SK-N-MC (cell line): ENCODE results near the gene EOGT.

Experiments
- DNase-seq: peaks from one replicate; pipeline ENCODE4 v3.0.0-alpha.2; 2011; ENCODE audit warnings: low read depth, low spot score
- H3K27ac ChIP-seq: fragments of 200-600 bp; sonication (generic); 2 replicates; pipeline ENCODE4 v1.5.1; 2016; ENCODE audit warnings: mixed run types
- H3K36me3 ChIP-seq: fragments of 200-600 bp; sonication (generic); 2 replicates; pipeline ENCODE4 v1.6.1; 2017; ENCODE audit warnings: antibody characterized with exemption, low read length, mixed read lengths; ENCODE audit not compliant: insufficient read depth
- H3K4me3 ChIP-seq: fragments of 200-600 bp; sonication (generic); 2 replicates; pipeline ENCODE4 v1.5.1; 2016
- H3K9ac ChIP-seq: fragments of 200-600 bp; sonication (generic); 2 replicates; pipeline ENCODE4 v1.8.0; 2017; ENCODE audit warnings: mixed run types, mixed read lengths; ENCODE audit not compliant: insufficient read length
- H3K9me3 ChIP-seq: fragments of 200-600 bp; sonication (generic); 2 replicates; pipeline ENCODE4 v1.6.1; 2017; ENCODE audit warnings: low read depth, mild to moderate bottlenecking, antibody characterized with exemption, low read length, moderate library complexity, mixed read lengths
- EZH2 ChIP-seq: fragments of 200-600 bp; sonication (generic); IDR thresholded peaks from one replicate; pipeline ENCODE4 v1.6.1; 2017; ENCODE audit warnings: antibody characterized with exemption
- FOXP2 ChIP-seq: optimal IDR thresholded peaks from 2 replicates; pipeline ENCODE3; 2011; ENCODE audit warnings: mild to moderate bottlenecking, moderate library complexity; ENCODE audit not compliant: insufficient read depth; ENCODE audit errors: extremely low read length, control extremely low read depth
- POLR2AphosphoS5 ChIP-seq: IDR thresholded peaks from 2 replicates; pipeline ENCODE4 v1.6.1; 2012; ENCODE audit warnings: mild to moderate bottlenecking, low read depth, low read length, borderline replicate concordance

The EOGT gene

DNA sequence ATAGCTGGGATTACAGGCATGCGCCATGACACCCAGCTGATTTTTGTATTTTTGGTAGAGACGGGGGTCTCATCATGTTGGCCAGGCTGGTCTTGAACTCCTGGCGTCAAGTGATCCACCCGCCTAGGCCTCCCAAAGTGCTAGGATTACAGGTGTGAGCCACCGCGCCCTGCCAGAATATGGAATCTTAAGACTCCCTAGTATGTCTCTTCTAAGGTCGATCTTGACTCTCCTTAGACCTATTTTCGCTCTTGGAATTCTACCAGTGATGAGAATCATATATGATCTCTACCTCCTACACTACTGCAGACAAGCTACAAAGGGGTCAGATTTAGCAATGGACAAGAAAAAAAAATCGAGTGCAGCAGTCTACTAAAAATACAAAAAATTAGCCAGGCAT lies 19.3 kb upstream of the EOGT start:
- DNase-seq = no peak
- Histone ChIP-seq H3K27ac (no peak overlapping the region), H3K4me3 (no peak overlapping the region), H3K9ac (no peak overlapping the region), H3K9me3 (no peaks in the 10 kb centered on the region), H3K36me3 (peaks cover 14% of the 10 kb centered on the region; the same call in 1 of the 2 replicates)
- TF ChIP-seq POLR2AphosphoS5 = no peak
- TF ChIP-seq EZH2 = no peak
- TF ChIP-seq FOXP2 = no peak

DNA sequence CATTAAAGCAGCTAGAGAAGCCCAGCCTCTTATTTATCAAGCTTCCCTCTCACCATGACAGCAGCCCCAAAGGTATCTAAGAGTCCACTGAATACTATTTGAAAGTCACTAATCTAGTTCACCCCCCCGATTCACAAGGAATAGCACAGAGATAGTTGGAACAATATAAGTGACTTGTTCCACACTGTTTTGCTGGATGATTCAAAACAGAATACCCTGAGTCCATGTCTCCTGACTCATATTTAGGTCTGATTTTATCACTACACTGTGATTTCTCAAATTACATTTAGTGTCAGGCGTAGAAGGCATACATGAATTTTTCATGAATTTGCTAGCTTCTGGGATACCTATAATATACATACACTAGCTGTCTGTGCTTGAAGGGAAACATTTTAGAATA lies 18.7 kb upstream of the EOGT start:
- H3K27ac ChIP-seq = no peak overlapping the region
- H3K36me3 ChIP-seq = peaks cover 14% of the 10 kb centered on the region; the same call in 1 of the 2 replicates
- no peaks in the 10 kb centered on the region for H3K9me3 ChIP-seq
- DNase-seq = no peak
- no peak for TF ChIP-seq EZH2
- no peak for TF ChIP-seq FOXP2
- no peak for TF ChIP-seq POLR2AphosphoS5
- H3K9ac ChIP-seq = no peak overlapping the region
- no peak overlapping the region for H3K4me3 ChIP-seq

DNA sequence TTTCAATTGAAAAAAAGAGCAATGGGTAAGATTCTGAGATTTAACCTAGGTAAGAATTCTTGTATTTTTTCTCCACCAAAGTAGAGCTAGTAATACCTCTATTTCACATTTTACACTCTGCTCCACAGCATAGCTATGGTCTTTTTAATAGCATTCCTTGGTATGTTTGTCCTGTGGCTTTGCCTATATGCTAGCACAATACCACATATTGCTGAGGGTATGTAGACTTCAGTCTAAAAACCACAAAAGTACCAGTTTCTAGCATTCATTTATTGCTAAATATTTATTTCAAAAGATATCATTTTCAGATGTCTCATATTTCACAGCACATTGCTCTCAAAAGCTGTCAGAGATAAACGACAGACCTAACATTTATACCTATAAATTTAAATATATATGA lies 18.2 kb upstream of the EOGT start:
- TF ChIP-seq EZH2 = no peak
- no peak for TF ChIP-seq POLR2AphosphoS5
- no peak for TF ChIP-seq FOXP2
- no peak overlapping the region for H3K27ac ChIP-seq
- H3K36me3 ChIP-seq = peaks cover 14% of the 10 kb centered on the region; the same call in 1 of the 2 replicates

DNA sequence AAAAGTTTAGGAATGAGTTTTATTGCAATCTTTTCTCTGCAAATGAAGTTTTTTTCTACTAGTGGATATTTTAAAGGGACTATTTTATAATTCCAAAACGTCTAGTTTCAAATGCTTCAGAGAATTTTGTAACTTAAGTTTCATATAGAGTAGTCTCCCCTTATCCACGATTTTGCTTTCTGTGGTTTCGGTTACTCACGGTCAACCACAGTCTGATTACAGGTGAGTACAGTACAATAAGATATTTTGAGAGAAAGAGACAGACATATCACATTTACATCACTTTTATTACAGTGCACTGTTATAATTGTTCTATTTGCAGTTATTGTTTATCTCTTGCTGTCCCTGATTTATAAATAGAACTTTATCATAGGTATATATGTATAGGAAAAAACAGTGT lies 7.4 kb upstream of the EOGT start:
- H3K9me3 ChIP-seq = no peaks in the 10 kb centered on the region
- H3K4me3 ChIP-seq = no peak overlapping the region
- no peaks in the 10 kb centered on the region; the same call in 1 of the 2 replicates for H3K36me3 ChIP-seq
- H3K27ac ChIP-seq = no peak overlapping the region
- H3K9ac ChIP-seq = no peak overlapping the region
- TF ChIP-seq FOXP2 (no peak), POLR2AphosphoS5 (no peak), EZH2 (no peak)
- no peak for DNase-seq

More for the DNA sequence above, 18.2 kb upstream of the EOGT start:
- no peak for DNase-seq
- no peak overlapping the region for H3K9ac ChIP-seq
- no peak overlapping the region for H3K4me3 ChIP-seq
- H3K9me3 ChIP-seq = no peaks in the 10 kb centered on the region

DNA sequence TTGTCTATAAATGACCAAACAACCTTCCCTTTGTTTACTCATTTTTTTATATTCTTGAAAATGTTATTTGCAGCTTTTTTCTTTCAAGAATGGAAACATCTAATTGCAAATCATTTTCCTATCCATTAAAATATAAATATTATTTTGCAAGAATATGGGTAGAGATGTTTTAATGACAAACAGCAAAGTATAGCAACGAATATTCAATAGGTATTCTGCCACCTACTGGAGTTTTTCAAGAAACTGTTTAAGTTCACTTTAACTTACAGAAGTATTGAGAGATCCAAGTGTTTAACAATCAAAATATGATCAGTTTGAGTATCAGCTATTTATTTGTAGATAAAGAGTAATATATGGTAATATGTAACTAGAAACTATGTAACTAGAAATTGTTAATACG lies 6.9 kb upstream of the EOGT start:
- no peak for TF ChIP-seq EZH2
- TF ChIP-seq FOXP2 = no peak
- no peak for TF ChIP-seq POLR2AphosphoS5
- no peak for DNase-seq
- H3K9ac ChIP-seq = no peak overlapping the region
- no peaks in the 10 kb centered on the region for H3K9me3 ChIP-seq
- no peak overlapping the region for H3K4me3 ChIP-seq
- H3K27ac ChIP-seq = no peak overlapping the region
- H3K36me3 ChIP-seq = no peaks in the 10 kb centered on the region; the same call in 1 of the 2 replicates

DNA sequence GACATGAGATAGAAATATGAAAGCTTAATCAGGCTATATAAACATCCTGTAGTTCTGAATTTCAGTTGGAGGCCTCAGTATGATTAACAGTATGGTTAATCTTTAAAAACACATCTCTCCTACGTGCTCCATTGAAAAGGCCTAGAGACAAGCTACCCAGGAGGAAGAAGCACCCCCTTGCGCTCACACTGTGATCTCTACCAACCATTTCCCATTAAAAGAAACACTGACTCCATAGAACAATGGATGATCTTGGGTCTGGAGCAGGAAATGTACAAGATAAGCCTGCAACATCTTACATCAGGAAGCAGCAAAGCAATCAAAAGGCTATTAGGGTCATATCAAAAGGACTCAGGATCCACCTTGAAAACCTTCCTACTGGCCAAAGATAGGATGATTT lies 3.4 kb upstream of the EOGT start:
- TF ChIP-seq FOXP2 (no peak), EZH2 (no peak), POLR2AphosphoS5 (no peak)
- Histone ChIP-seq H3K36me3 (no peaks in the 10 kb centered on the region), H3K9ac (no peak overlapping the region), H3K4me3 (no peak overlapping the region), H3K9me3 (no peaks in the 10 kb centered on the region), H3K27ac (no peak overlapping the region)
- DNase-seq = no peak

DNA sequence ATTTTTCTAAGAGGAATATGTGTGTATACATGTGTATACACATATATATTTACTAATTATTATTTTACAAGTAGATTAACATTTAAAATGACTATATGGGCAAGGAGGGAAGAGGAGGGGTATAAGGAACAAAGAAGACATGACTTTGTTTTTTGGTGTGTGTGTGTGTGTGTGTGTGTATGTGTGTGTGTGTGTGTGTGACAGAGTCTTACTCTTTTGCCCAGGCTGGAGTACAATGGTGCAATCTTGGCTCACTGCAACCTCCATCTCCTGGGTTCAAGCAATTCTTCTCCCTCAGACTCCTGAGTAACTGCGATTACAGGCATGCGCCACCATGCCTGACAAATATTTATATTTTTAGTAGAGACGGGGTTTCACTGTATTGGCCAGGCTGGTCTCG lies 2.6 kb upstream of the EOGT start:
- H3K9ac ChIP-seq = no peak overlapping the region
- no peak overlapping the region for H3K4me3 ChIP-seq
- no peak overlapping the region for H3K27ac ChIP-seq
- H3K36me3 ChIP-seq = no peaks in the 10 kb centered on the region
- DNase-seq = no peak
- no peaks in the 10 kb centered on the region for H3K9me3 ChIP-seq
- TF ChIP-seq POLR2AphosphoS5 = no peak

DNA sequence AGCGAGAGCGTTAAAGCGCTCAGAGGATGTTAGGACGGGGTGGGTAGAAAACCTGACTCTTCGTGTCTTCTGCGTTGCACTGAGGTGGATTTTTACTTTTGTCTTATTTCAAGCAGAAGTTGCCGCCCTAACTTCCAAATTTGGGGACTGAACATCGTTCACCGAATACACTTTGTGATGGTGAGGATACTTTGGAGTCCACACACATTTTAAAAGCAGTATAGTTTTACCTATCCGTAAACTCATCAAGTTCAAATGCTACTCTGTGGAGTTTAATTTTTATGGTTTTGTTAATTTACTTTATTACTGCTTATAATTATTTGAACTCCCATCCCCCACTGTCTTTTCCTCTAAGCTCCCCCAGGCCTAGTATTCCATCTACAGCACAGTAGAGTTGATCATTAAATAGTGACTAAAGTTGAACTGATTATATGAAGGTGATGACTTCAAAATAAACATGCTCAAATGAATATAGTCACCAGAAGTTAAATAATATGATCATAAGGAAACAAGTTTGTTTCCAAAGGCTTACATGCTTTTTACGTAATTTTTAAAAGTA lies 617 bp upstream of the EOGT start:
- no peak for DNase-seq

DNA sequence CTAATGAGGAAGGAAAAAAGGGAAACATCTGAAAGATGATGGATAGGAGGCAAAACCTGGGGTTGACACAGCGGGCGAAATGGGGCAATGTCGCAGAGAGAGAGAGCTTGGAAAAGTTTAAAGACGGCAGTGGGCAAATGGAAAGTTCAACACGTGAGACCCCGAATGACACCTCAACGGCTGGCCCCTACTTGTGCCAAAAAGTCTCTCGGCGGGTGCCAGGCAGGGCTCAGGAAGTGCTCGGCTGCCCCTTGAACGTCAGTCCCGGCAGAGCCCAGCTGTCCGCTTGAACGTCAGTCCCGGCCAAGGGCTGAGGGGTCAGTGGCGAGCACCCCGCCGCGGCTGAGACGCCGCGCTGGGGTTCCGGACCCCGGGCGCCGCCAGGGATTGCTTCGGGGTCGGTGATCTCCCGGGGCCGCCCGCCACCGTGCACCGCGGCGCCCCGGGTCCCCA lies 658 bp downstream of the EOGT start:
- TF ChIP-seq POLR2AphosphoS5 (no peak), EZH2 (no peak), FOXP2 (no peak)
- Histone ChIP-seq H3K9me3 (no peaks in the 10 kb centered on the region), H3K27ac (no peak overlapping the region), H3K4me3 (no peak overlapping the region), H3K9ac (no peak overlapping the region), H3K36me3 (no peaks in the 10 kb centered on the region)
- DNase-seq = no peak

More for the DNA sequence above, 617 bp upstream of the EOGT start:
- no peaks in the 10 kb centered on the region for H3K36me3 ChIP-seq
- H3K4me3 ChIP-seq = peak overlapping the region; percentile 65
- H3K9me3 ChIP-seq = no peaks in the 10 kb centered on the region
- no peak overlapping the region for H3K27ac ChIP-seq
- TF ChIP-seq FOXP2 (no peak), EZH2 (no peak), POLR2AphosphoS5 (no peak)
- H3K9ac ChIP-seq = peak overlapping the region; percentile 45
